Activated T-cell treated with anti-CD3 and anti-CD28 coated beads, Interleukin-2, amount 50 U/mL, for 4 hours (primary cell): ENCODE measurements around the gene ZNF480. TPM values are rescaled to one million over a fixed set of nuclear protein-coding genes. Genes with fewer than 3 reads are reported as not detected.
"Not testable (repeated sequence)": the region's sequence is repeated elsewhere in the genome, so short reads cannot be mapped to it uniquely, and the experiment has no call there.

Experiments
- ATAC-seq, 2 donors: fragments of 200-7000 bp; cut with Tn5 transposase; one replicate each; pipeline ENCODE4 v1.10.0; 2021
- DNase-seq: peaks from one replicate; pipeline ENCODE4 v3.0.0-alpha.2; 2020
- H3K27me3 Mint-ChIP-seq: one replicate; pipeline ENCODE4 v1.8.0; 2021; ENCODE audit warnings: low read depth, mixed read lengths
- H3K36me3 Mint-ChIP-seq: one replicate; pipeline ENCODE4 v1.8.0; 2022; ENCODE audit warnings: mixed read lengths; ENCODE audit not compliant: insufficient read depth
- H3K4me1 Mint-ChIP-seq: one replicate; pipeline ENCODE4 v1.8.0; 2021; ENCODE audit warnings: low read depth, mixed read lengths
- H3K4me3 Mint-ChIP-seq: one replicate; pipeline ENCODE4 v1.8.0; 2021; ENCODE audit warnings: mild to moderate bottlenecking, moderate library complexity, mixed read lengths
- H3K9me3 Mint-ChIP-seq: one replicate; pipeline ENCODE4 v1.8.0; 2021; ENCODE audit warnings: mixed read lengths
- total RNA-seq, 3 donors: library from RNA; stranded (reverse); gene quantifications; one replicate each; pipeline ENCODE4 v1.2.1, GENCODE V29; 2021

The ZNF480 gene
- total RNA-seq, 3 donors from 2014 or later = 3.1 to 5.6 (median 5.0) TPM

GRCh38 chr19:52297601-52298364 lies 814 bp downstream of the ZNF480 start:
- H3K27me3 Mint-ChIP-seq = no peaks in the 10 kb centered on the region
- ATAC-seq (peak in 1 of 2 donors; percentile 41), DNase-seq (no peak)
- H3K9me3 Mint-ChIP-seq = peaks cover 39% of the 10 kb centered on the region
- H3K36me3 Mint-ChIP-seq = peaks cover 46% of the 10 kb centered on the region
- peak overlapping the region; percentile 94 for H3K4me3 Mint-ChIP-seq
- peaks cover 16% of the 10 kb centered on the region for H3K4me1 Mint-ChIP-seq

DNA sequence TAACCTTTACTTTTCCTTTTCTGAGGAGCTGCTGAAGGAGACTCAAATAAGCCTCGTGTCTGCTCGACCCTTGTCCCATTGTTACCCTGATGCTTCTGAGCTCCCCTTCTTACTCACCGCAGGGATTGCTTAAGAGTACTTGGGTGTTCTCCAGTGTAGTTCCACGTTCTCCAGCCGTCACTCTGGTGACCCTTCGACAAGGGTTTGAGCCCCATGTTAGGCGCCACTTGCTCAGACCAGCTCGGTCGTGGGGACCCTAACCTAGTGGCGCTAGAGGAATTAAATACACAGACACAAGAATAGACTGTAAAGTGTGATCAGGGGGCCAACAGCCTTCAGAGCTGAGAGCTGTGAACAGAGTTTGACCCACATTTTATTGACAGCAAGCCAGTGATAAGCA lies 10.3 kb downstream of the ZNF480 start:
- H3K4me1 Mint-ChIP-seq = no peaks in the 10 kb centered on the region
- H3K9me3 Mint-ChIP-seq = peaks cover 51% of the 10 kb centered on the region
- ATAC-seq (no peak), DNase-seq (no peak)
- H3K36me3 Mint-ChIP-seq = peaks cover 75% of the 10 kb centered on the region
- H3K27me3 Mint-ChIP-seq = no peaks in the 10 kb centered on the region
- no peak overlapping the region for H3K4me3 Mint-ChIP-seq

DNA sequence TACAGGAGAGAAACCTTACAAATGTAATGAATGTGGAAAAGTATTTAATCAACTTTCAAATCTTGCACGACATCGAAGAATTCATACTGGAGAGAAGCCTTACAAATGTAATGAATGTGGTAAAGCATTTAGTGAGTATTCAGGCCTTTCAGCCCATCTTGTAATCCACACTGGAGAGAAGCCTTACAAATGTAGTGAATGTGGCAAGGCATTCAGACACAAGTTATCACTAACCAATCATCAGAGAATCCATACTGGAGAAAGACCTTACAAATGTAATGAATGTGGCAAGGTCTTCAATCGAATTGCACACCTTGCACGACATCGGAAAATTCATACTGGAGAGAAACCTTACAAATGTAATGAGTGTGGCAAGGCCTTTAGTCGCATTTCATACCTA lies 25.5 kb downstream of the ZNF480 start:
- ATAC-seq (no peak), DNase-seq (no peak)
- Mint-ChIP-seq H3K27me3 (no peaks in the 10 kb centered on the region), H3K9me3 (peaks cover 63% of the 10 kb centered on the region), H3K36me3 (peaks cover 59% of the 10 kb centered on the region), H3K4me1 (no peaks in the 10 kb centered on the region), H3K4me3 (no peak overlapping the region)

GRCh38 chr19:52331757-52332156 lies 34.8 kb downstream of the ZNF480 start:
- DNase-seq = no peak
- Mint-ChIP-seq H3K4me1 (peaks cover 7% of the 10 kb centered on the region), H3K27me3 (no peaks in the 10 kb centered on the region), H3K9me3 (peaks cover 39% of the 10 kb centered on the region), H3K4me3 (no peak overlapping the region), H3K36me3 (peaks cover 14% of the 10 kb centered on the region)
- no peak for ATAC-seq

GRCh38 chr19:52335768-52336116 lies 38.8 kb downstream of the ZNF480 start:
- Mint-ChIP-seq H3K4me3 (peak overlapping the region; percentile 93), H3K9me3 (peaks cover 35% of the 10 kb centered on the region), H3K27me3 (no peaks in the 10 kb centered on the region), H3K36me3 (peaks cover 14% of the 10 kb centered on the region), H3K4me1 (peaks cover 14% of the 10 kb centered on the region)
- DNase-seq = no peak
- ATAC-seq = no peak

DNA sequence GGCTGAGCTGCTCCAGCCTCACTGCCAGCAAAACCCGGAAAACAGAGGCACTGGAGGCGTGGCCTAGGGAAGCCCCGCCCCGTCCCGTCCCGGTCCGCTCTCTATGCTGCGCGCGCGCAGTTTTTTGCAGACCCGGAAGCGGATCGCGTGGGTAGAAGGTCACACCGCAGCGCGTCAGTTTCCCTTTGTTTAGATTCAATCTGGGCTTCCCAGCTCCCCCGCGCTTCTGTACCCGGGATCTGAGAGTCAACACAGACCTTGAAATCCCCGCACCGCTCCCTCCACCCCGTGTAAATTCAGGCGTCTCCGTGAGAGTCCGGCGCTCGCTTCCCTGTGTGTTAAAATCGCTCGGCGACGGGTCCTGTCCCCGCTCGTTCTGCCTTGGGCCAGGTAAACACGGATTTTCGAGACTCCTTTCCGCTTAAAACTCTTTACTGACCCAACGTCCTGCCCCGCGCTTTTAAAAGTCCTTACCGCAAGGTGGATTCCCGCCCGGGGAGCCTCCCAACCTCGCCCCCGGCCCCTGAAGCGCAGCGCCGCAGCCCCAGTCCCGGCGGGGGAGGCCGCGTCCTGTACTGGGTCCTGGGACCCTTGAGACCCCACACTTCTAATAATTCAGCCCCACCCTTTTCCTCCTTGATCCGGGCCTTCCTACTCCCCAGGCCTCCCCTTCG lies 39.3 kb downstream of the ZNF480 start, which contains the start of gene ZNF610:
TSS of gene ZNF610 (plus strand) at position 127 of the 674 bp plus-strand sequence. CDS start 12,930 bp downstream, outside the sequence.
- Mint-ChIP-seq H3K27me3 (no peaks in the 10 kb centered on the region), H3K36me3 (peaks cover 14% of the 10 kb centered on the region), H3K4me3 (peak within 1 kb of the TSS; percentile 93), H3K4me1 (peaks cover 14% of the 10 kb centered on the region), H3K9me3 (peaks cover 30% of the 10 kb centered on the region)
- DNase-seq (peak; percentile 85), ATAC-seq (peak; percentile 91 to 94)

DNA sequence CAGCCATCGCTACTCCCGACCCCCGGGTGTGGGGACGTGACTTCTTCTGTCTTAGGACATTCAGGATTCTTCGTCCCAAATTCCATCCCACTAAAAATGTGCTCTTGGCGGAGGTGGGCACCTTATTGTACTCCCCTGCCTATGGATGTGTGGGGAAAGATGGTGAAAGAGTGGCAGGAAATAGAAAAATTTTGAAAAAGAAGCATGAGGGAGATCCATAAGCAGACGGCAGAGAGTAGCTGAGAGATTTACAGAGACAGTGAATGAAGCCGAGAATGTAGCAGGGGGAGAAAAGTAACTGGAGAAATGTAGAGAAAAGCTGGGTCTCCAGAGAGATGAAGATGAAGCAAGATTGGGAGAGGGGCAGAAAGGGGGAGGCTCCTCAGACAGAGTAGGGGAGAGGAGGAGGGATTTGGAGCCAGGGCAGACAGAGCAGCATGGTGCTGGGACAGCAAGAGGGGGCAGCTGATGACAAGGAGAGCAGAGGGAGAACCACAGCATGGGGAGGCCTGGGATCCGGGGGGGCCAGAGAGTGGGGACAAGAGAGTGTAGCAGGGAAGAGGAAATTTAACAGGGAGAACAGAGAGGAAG lies 39.9 kb downstream of the ZNF480 start:
- no peak for DNase-seq
- Mint-ChIP-seq H3K4me1 (peaks cover 14% of the 10 kb centered on the region), H3K9me3 (peaks cover 26% of the 10 kb centered on the region), H3K4me3 (peak overlapping the region; percentile 93), H3K36me3 (peaks cover 14% of the 10 kb centered on the region), H3K27me3 (no peaks in the 10 kb centered on the region)
- ATAC-seq = no peak

- not testable (repeated sequence) for ATAC-seq, H3K4me3 Mint-ChIP-seq, H3K9me3 Mint-ChIP-seq, H3K36me3 Mint-ChIP-seq, H3K27me3 Mint-ChIP-seq, DNase-seq
- H3K4me1 Mint-ChIP-seq = peaks cover 14% of the 10 kb centered on the region
These were observed 42.1 kb downstream of the ZNF480 start for GRCh38 chr19:52339022-52339421.

DNA sequence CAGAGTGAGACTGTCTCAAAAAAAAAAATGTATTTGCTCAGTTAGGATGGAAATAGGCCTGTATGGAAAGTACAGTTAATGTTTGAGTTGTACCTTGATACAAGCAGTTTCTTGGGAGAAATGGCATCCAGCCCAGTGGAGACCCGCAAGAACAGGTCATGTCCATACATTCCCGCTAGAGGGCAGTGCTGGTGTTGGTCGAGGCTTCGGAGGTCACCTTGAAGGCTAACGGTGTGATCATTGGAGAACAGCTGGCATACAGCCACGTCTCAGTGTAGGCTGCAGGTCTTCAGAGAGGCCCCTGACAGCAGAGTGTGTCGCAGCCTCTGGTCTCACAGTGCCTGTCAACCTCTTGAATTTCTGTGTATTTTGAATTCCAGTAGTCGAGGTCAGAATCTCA lies 46.6 kb downstream of the ZNF480 start:
- peaks cover 8% of the 10 kb centered on the region for H3K36me3 Mint-ChIP-seq
- DNase-seq = peak; percentile 34
- peak in 1 of 2 donors; percentile 54 for ATAC-seq
- H3K4me3 Mint-ChIP-seq = no peak overlapping the region
- no peaks in the 10 kb centered on the region for H3K27me3 Mint-ChIP-seq
- H3K4me1 Mint-ChIP-seq = no peaks in the 10 kb centered on the region
- H3K9me3 Mint-ChIP-seq = peaks cover 10% of the 10 kb centered on the region

GRCh38 chr19:52345162-52345561 lies 48.2 kb downstream of the ZNF480 start:
- H3K36me3 Mint-ChIP-seq = peaks cover 19% of the 10 kb centered on the region
- no peaks in the 10 kb centered on the region for H3K4me1 Mint-ChIP-seq
- ATAC-seq (no peak), DNase-seq (no peak)
- H3K9me3 Mint-ChIP-seq = peaks cover 17% of the 10 kb centered on the region
- no peak overlapping the region for H3K4me3 Mint-ChIP-seq
- no peaks in the 10 kb centered on the region for H3K27me3 Mint-ChIP-seq

DNA sequence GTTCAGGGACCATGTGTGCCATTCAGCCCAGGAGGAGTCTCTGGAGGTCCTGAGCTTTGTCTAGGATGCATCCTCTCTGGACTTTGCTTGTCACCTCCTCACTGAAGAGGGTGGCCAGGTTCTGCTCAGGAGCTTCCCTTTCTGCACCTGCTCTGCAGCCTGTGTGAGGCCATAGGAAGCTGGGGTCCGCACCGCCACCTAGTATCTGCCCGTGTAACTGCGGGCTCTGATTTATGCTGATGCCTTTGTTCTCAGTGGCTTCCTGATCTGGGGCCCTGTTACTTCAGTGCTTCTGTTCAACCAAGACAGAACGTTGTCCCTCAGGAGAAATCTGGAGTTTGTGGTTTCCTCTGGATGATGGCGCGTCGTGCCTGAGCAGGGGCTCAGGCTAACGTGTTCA lies 54.5 kb downstream of the ZNF480 start:
- DNase-seq (no peak), ATAC-seq (no peak)
- H3K4me3 Mint-ChIP-seq = no peak overlapping the region
- peaks cover 37% of the 10 kb centered on the region for H3K9me3 Mint-ChIP-seq
- no peaks in the 10 kb centered on the region for H3K27me3 Mint-ChIP-seq
- peaks cover 52% of the 10 kb centered on the region for H3K36me3 Mint-ChIP-seq
- H3K4me1 Mint-ChIP-seq = no peaks in the 10 kb centered on the region

DNA sequence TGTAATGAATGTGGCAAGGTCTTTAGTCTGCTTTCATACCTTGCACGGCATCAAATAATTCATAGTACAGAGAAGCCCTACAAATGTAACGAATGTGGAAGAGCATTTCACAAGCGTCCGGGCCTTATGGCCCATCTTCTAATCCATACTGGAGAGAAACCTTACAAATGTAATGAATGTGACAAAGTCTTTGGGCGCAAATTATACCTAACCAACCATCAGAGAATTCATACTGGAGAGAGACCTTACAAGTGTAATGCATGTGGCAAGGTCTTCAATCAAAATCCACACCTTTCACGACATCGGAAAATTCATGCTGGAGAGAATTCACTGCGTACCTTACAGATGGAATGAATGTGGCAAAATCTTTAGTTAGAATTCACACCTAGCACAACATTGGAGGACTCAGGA lies 69.5 kb downstream of the ZNF480 start:
- H3K9me3 Mint-ChIP-seq = peaks cover 33% of the 10 kb centered on the region
- no peaks in the 10 kb centered on the region for H3K27me3 Mint-ChIP-seq
- DNase-seq (no peak), ATAC-seq (no peak)
- no peak overlapping the region for H3K4me3 Mint-ChIP-seq
- H3K36me3 Mint-ChIP-seq = peaks cover 33% of the 10 kb centered on the region
- H3K4me1 Mint-ChIP-seq = peaks cover 13% of the 10 kb centered on the region

- H3K27me3 Mint-ChIP-seq = no peaks in the 10 kb centered on the region
- H3K36me3 Mint-ChIP-seq = peaks cover 45% of the 10 kb centered on the region
- H3K9me3 Mint-ChIP-seq = peaks cover 37% of the 10 kb centered on the region
- peak; percentile 100 for ATAC-seq
- H3K4me1 Mint-ChIP-seq = peaks cover 13% of the 10 kb centered on the region
- peak within 1 kb of the TSS; percentile 90 for H3K4me3 Mint-ChIP-seq
- peak; percentile 91 for DNase-seq
These were observed 72.8 kb downstream of the ZNF480 start, which contains the start of gene ZNF880 for GRCh38 chr19:52369559-52370340. TSS of gene ZNF880 (plus strand) at chr19:52369923. CDS start at chr19:52369966, 43 bp downstream.

- H3K4me3 Mint-ChIP-seq = peak overlapping the region; percentile 90
- H3K9me3 Mint-ChIP-seq = peaks cover 36% of the 10 kb centered on the region
These were observed 73.4 kb downstream of the ZNF480 start for GRCh38 chr19:52370341-52370710.

More at GRCh38 chr19:52370341-52370710, 73.4 kb downstream of the ZNF480 start:
- Mint-ChIP-seq H3K4me1 (peaks cover 13% of the 10 kb centered on the region), H3K27me3 (no peaks in the 10 kb centered on the region), H3K36me3 (peaks cover 46% of the 10 kb centered on the region)
- ATAC-seq (no peak), DNase-seq (no peak)
